Type B pancreatic cell (in vitro differentiated cells): Measurements from ENCODE around the gene PITPNC1. TPM values are rescaled to one million over a fixed set of nuclear protein-coding genes. Genes with fewer than 3 reads are reported as not detected.

Source experiments
- DNase-seq: peaks from one replicate; pipeline ENCODE4 v3.0.0; 2021; ENCODE audit warnings: mixed read lengths; ENCODE audit not compliant: unreplicated experiment; ENCODE audit errors: extremely low spot score
- H3K27ac Mint-ChIP-seq: 2 replicates; pipeline ENCODE4 v1.8.0; 2021; ENCODE audit warnings: mild to moderate bottlenecking, mixed read lengths
- H3K27me3 Mint-ChIP-seq: 2 replicates; pipeline ENCODE4 v1.8.0; 2021; ENCODE audit warnings: mixed read lengths
- H3K36me3 Mint-ChIP-seq: 2 replicates; pipeline ENCODE4 v1.8.0; 2021; ENCODE audit warnings: mixed read lengths
- H3K4me1 Mint-ChIP-seq: one replicate; pipeline ENCODE4 v1.8.0; 2021; ENCODE audit warnings: mixed read lengths; ENCODE audit not compliant: unreplicated experiment
- H3K4me3 Mint-ChIP-seq: 2 replicates; pipeline ENCODE4 v1.8.0; 2021; ENCODE audit warnings: mild to moderate bottlenecking, mixed read lengths
- H3K9me3 Mint-ChIP-seq: 2 replicates; pipeline ENCODE4 v1.8.0; 2021; ENCODE audit warnings: mixed read lengths
- CTCF ChIP-seq: fragments of 200-600 bp; sonication (generic); conservative IDR thresholded peaks from 2 replicates; pipeline ENCODE4 v1.5.0; 2021; ENCODE audit warnings: antibody characterized with exemption, mild to moderate bottlenecking
- total RNA-seq: library from RNA; stranded (reverse); gene quantifications from 2 replicates; pipeline ENCODE4 v1.2.1, GENCODE V29; 2021; ENCODE audit warnings: low replicate concordance

Gene PITPNC1
- total RNA-seq, 1 donor from 2014 or later = 18.7 TPM

GRCh38 chr17:67449065-67449464, 72.0 kb downstream of the PITPNC1 start:
- Mint-ChIP-seq H3K27me3 (no peaks in the 10 kb centered on the region), H3K36me3 (no peaks in the 10 kb centered on the region), H3K27ac (no peak overlapping the region), H3K4me3 (no peak overlapping the region), H3K4me1 (peaks cover 10% of the 10 kb centered on the region), H3K9me3 (no peaks in the 10 kb centered on the region)
- no peak for TF ChIP-seq CTCF
- no peak for DNase-seq

GRCh38 chr17:67449845-67450755, 73.0 kb downstream of the PITPNC1 start:
- Mint-ChIP-seq H3K27me3 (no peaks in the 10 kb centered on the region), H3K4me1 (peaks cover 6% of the 10 kb centered on the region), H3K27ac (no peak overlapping the region), H3K36me3 (no peaks in the 10 kb centered on the region), H3K9me3 (no peaks in the 10 kb centered on the region), H3K4me3 (no peak overlapping the region)
- DNase-seq = no peak
- TF ChIP-seq CTCF = no peak

GRCh38 chr17:67452681-67453554, 75.8 kb downstream of the PITPNC1 start:
- H3K9me3 Mint-ChIP-seq = peaks cover under 1% of the 10 kb centered on the region

DNA sequence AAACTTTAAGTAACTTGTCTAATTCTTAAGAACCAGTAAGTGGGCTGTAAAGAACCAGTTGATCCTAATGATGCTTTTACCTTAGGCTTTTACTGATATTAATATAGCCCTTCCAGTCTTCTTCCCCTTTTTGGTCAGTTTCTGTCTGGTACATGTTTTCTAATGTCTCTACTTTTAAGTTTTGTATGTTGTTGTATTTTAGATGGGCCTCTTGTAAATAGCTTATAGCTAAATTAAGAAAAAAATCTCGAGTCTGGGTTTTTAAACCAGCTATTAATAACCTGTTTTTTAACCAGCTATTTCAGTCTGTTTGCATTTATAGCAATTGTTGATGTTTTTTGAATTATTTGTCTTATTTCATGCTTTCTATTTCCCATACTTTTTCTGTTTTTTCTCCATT, 79.0 kb downstream of the PITPNC1 start:
- Mint-ChIP-seq H3K4me1 (peaks cover 19% of the 10 kb centered on the region), H3K27me3 (no peaks in the 10 kb centered on the region), H3K27ac (no peak overlapping the region), H3K9me3 (peaks cover 14% of the 10 kb centered on the region), H3K36me3 (peaks cover 4% of the 10 kb centered on the region), H3K4me3 (no peak overlapping the region)
- no peak for DNase-seq
- no peak for TF ChIP-seq CTCF

More at GRCh38 chr17:67452681-67453554, 75.8 kb downstream of the PITPNC1 start:
- no peak for DNase-seq
- Mint-ChIP-seq H3K4me1 (peaks cover 6% of the 10 kb centered on the region), H3K27me3 (no peaks in the 10 kb centered on the region), H3K27ac (no peak overlapping the region), H3K4me3 (no peak overlapping the region), H3K36me3 (no peaks in the 10 kb centered on the region)
- no peak for TF ChIP-seq CTCF

DNA sequence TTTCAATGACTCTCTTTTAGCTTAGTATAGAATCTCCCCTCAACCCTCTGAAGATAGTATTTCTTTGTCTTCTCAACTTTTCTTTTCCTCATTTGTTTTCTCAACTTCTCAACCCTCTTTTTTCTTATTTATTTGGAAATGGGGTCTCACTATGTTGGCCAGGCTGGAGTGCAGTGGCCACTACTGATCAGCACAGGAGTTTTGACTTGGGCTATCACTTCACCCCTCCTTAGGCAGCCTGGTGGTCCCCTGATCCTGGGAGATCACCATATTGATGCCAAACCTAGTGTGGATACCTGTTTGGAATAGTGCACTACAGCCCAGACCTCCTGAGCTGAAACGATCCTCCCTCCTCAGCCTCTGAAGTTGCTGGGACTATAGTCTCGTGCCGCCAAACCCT, 79.8 kb downstream of the PITPNC1 start:
- no peak for DNase-seq
- TF ChIP-seq CTCF = no peak
- H3K36me3 Mint-ChIP-seq = peaks cover 4% of the 10 kb centered on the region

More for the DNA sequence above, 79.8 kb downstream of the PITPNC1 start:
- H3K9me3 Mint-ChIP-seq = peaks cover 14% of the 10 kb centered on the region
- peaks cover 20% of the 10 kb centered on the region for H3K4me1 Mint-ChIP-seq
- no peak overlapping the region for H3K4me3 Mint-ChIP-seq
- no peaks in the 10 kb centered on the region for H3K27me3 Mint-ChIP-seq
- no peak overlapping the region for H3K27ac Mint-ChIP-seq
